Endothelial cell of umbilical vein (primary cell): ENCODE measurements around the gene TSEN34. TPM values are rescaled to one million over a fixed set of nuclear protein-coding genes. Genes with fewer than 3 reads are reported as not detected.

Experiments used
- BruUV-seq: library from RNA; stranded (reverse); fragments of 400-500 nt; replicated peaks from 2 replicates; lab custom pipeline; 2021; lab: Mats Ljungman, UMichigan
- CTCF ChIA-PET: fragments of 300-600, 350-600 bp; sonication (Branson Sonifier 250); formaldehyde crosslinking; loops from one replicate; lab custom pipeline; 2021; ENCODE audit warnings: antibody characterized with exemption, inconsistent platforms; lab: Charles Lee
- POLR2A ChIA-PET: fragments of 300-600, 350-600 bp; sonication (Branson Sonifier 250); formaldehyde crosslinking; loops from one replicate; lab custom pipeline; 2021; ENCODE audit warnings: antibody characterized with exemption, inconsistent platforms; lab: Charles Lee
- DNase-seq: peaks from one replicate; pipeline ENCODE4 v3.0.0-alpha.2; 2011; ENCODE audit warnings: low read depth, low spot score
- FAIRE-seq: peaks from 2 replicates; lab custom pipeline; 2011; peaks lifted over from hg19 to GRCh38; lab: Jason Lieb, UNC
- H2AFZ ChIP-seq: 2 replicates; pipeline ENCODE4 v1.6.0; 2012; ENCODE audit warnings: low read depth, low read length, control low read depth, inconsistent platforms
- H3K27ac ChIP-seq: 2 replicates; pipeline ENCODE4 v1.5.1; 2011; ENCODE audit warnings: low read depth, mild to moderate bottlenecking, control low read depth, low read length, moderate library complexity; ENCODE audit not compliant: insufficient read depth
- H3K27me3 ChIP-seq, 2 experiments: 2 replicates each; pipeline versions ENCODE4 v1.6.0 to v1.6.1; 2011; ENCODE audit warnings: low read length in 2 of 2, mixed read lengths in 1 of 2; ENCODE audit not compliant: control insufficient read depth in 2 of 2, insufficient read depth in 2 of 2
- H3K36me3 ChIP-seq, 2 experiments: 2 replicates in 1 of 2; 3 replicates in 1 of 2; pipeline ENCODE4 v1.5.1; 2011; ENCODE audit warnings: low read length in 2 of 2, mild to moderate bottlenecking in 1 of 2, moderate library complexity in 1 of 2; ENCODE audit not compliant: control insufficient read depth in 2 of 2, insufficient read depth in 2 of 2; ENCODE audit errors: extremely low read depth in 1 of 2
- H3K4me1 ChIP-seq: 3 replicates; pipeline ENCODE4 v1.5.1; 2011; ENCODE audit warnings: mild to moderate bottlenecking, low read length; ENCODE audit not compliant: control insufficient read depth, insufficient read depth; ENCODE audit errors: extremely low read depth
- H3K4me2 ChIP-seq: 2 replicates; pipeline ENCODE4 v1.6.1; 2011; ENCODE audit warnings: low read length, control low read depth, mixed read lengths; ENCODE audit not compliant: insufficient read depth
- H3K4me3 ChIP-seq, 3 experiments: fragments of 200-600 bp in 1 of 3; sonication (generic), shearing (Covaris generic) in 1 of 3; replicated peaks in 1 of 3; 2 replicates each; pipeline ENCODE4 v1.5.1; 2011 to 2016; ENCODE audit warnings: control low read depth in 3 of 3, low read length in 3 of 3, mild to moderate bottlenecking in 2 of 3, inconsistent platforms in 1 of 3, low read depth in 1 of 3, moderate library complexity in 1 of 3; ENCODE audit not compliant: insufficient read depth in 1 of 3
- H3K79me2 ChIP-seq: 2 replicates; pipeline ENCODE4 v1.6.0; 2012; ENCODE audit warnings: low read length, inconsistent platforms; ENCODE audit not compliant: control insufficient read depth, insufficient read depth
- H3K9ac ChIP-seq: replicated peaks from 2 replicates; pipeline ENCODE3; 2011; ENCODE audit warnings: low read length, control low read depth; ENCODE audit not compliant: insufficient read depth; ENCODE audit errors: extremely low read depth
- H3K9me1 ChIP-seq: replicated peaks from 3 replicates; pipeline ENCODE4 v1.6.0; 2011; ENCODE audit warnings: mild to moderate bottlenecking, low read length; ENCODE audit not compliant: control insufficient read depth, insufficient read depth; ENCODE audit errors: extremely low read depth
- H3K9me3 ChIP-seq: replicated peaks from 2 replicates; pipeline ENCODE4 v1.5.1; 2012; ENCODE audit warnings: low read length, inconsistent platforms; ENCODE audit not compliant: control insufficient read depth, insufficient read depth
- H4K20me1 ChIP-seq: replicated peaks from 2 replicates; pipeline ENCODE3; 2011; ENCODE audit warnings: mild to moderate bottlenecking, low read length; ENCODE audit not compliant: control insufficient read depth, insufficient read depth; ENCODE audit errors: extremely low read depth
- CTCF ChIP-seq, 2 donors: IDR thresholded peaks; 1 replicate in 1 of 2; 2 replicates in 1 of 2; pipeline ENCODE4 v1.5.1; 2011; ENCODE audit warnings: low read length in 2 of 2, mild to moderate bottlenecking in 2 of 2, moderate library complexity in 2 of 2, control low read depth in 1 of 2, inconsistent platforms in 1 of 2, low read depth in 1 of 2; ENCODE audit not compliant: insufficient read depth in 1 of 2; ENCODE audit errors: extremely low read depth in 1 of 2
- EZH2 ChIP-seq: IDR thresholded peaks from 2 replicates; pipeline ENCODE4 v1.6.1; 2012; ENCODE audit warnings: borderline replicate concordance, low read depth, mild to moderate bottlenecking, moderate library complexity, low read length, inconsistent platforms; ENCODE audit not compliant: severe bottlenecking
- FOS ChIP-seq: IDR thresholded peaks from 2 replicates; pipeline ENCODE4 v1.6.1; 2011; ENCODE audit warnings: mild to moderate bottlenecking, low read length, moderate library complexity, borderline replicate concordance; ENCODE audit not compliant: insufficient read depth
- GATA2 ChIP-seq: IDR thresholded peaks from 2 replicates; pipeline ENCODE4 v1.7.0; 2011; ENCODE audit warnings: low read depth, mild to moderate bottlenecking, moderate library complexity, mixed read lengths, low read length; ENCODE audit not compliant: insufficient read length, insufficient read depth
- JUN ChIP-seq: IDR thresholded peaks from 2 replicates; pipeline ENCODE4 v1.6.1; 2011; ENCODE audit warnings: borderline replicate concordance, low read depth; ENCODE audit not compliant: insufficient read length, insufficient read depth
- MAX ChIP-seq: IDR thresholded peaks from 2 replicates; pipeline ENCODE4 v1.6.1; 2011; ENCODE audit not compliant: insufficient read depth, insufficient read length
- MYC ChIP-seq: IDR thresholded peaks from one replicate; pipeline ENCODE4 v1.6.1; 2011; ENCODE audit warnings: mild to moderate bottlenecking, low read depth, low read length
- POLR2A ChIP-seq: IDR thresholded peaks from 2 replicates; pipeline ENCODE4 v1.6.1; 2012; ENCODE audit warnings: low read depth, mild to moderate bottlenecking, control low read depth, low read length
- POLR2AphosphoS5 ChIP-seq: IDR thresholded peaks from 2 replicates; pipeline ENCODE4 v1.6.1; 2012; ENCODE audit warnings: low read depth, mild to moderate bottlenecking, control low read depth, low read length, moderate library complexity; ENCODE audit not compliant: insufficient read depth
- dilution Hi-C: fragments of 300-500 bp; cut with MboI; formaldehyde crosslinking; loops from one replicate; pipeline ENCODE4 v1.15.0; 2019; ENCODE audit warnings: low sequenced_read_pairs; ENCODE audit not compliant: extremely low pct_ligation_motif_present
- intact Hi-C: fragments of 100-400 bp; cut with micrococcal nuclease; formaldehyde crosslinking; loops from one replicate; pipeline ENCODE4 v1.10.0; 2022
- polyA plus RNA-seq, 4 experiments: library from polyadenylated mRNA; depleted of rRNA in 3 of 4; stranded (reverse) in 3 of 4; unstranded in 1 of 4; fragments of >200 nt; gene quantifications; 2 replicates each; pipeline versions ENCODE4 v1.2.1 to v1.2.3, GENCODE V29; 2011 to 2012; ENCODE audit warnings: missing spikeins in 1 of 4
- total RNA-seq: library from RNA; stranded (reverse); gene quantifications from 2 replicates; pipeline ENCODE4 v1.2.3, GENCODE V29; 2021

Gene TSEN34
- total and polyA plus RNA-seq, 2 donors (not counting 3 experiments of a cell fraction or from before 2014, with no cell fraction given): 40.7 to 81.9 TPM

DNA sequence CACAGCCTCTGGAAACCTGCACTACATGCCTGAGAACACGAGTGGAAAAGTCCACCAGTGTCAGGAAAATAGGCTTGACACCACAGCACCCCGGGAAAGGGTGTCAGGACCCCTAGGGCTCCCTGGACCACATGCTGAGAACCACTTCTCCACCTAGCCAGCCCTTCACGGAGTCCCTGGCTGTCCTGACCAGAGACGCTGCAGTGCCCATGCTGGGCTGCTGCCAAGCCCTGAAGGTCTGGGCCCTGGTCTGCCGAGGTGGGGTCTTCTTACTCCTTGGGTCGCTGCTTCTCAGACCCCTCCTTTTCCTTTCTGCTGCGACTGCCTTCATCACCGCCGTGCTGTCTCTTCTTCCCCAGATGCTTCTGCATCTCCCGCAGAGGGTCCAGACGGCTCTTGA, 34.6 kb upstream of the TSEN34 start:
- BruUV-seq: no TSS peak
- FAIRE-seq (no peak), DNase-seq (no peak)
- Histone ChIP-seq H3K79me2 (peaks cover 4% of the 10 kb centered on the region), H3K4me3 (no peak overlapping the region), H3K4me1 (peaks cover 18% of the 10 kb centered on the region), H3K9me1 (no peaks in the 10 kb centered on the region), H3K27me3 (no peaks in the 10 kb centered on the region), H3K27ac (no peak overlapping the region), H3K9ac (no peak overlapping the region), H2AFZ (no peak overlapping the region), H4K20me1 (no peaks in the 10 kb centered on the region), H3K36me3 (peaks cover 11 to 50% of the 10 kb centered on the region in 2 experiments), H3K9me3 (no peaks in the 10 kb centered on the region), H3K4me2 (no peak overlapping the region)
- TF ChIP-seq JUN (no peak), MYC (no peak), MAX (no peak), POLR2AphosphoS5 (no peak), POLR2A (no peak), FOS (no peak), EZH2 (no peak), CTCF (IDR thresholded peaks at IDR 0.05; ENCODE audit: extremely low read depth in 1 of 2, insufficient read depth in 1 of 2, low read depth in 1 of 2, low read length in 2 of 2) (no peak), GATA2 (no peak)
- dilution Hi-C loops: no loop called here
- POLR2A ChIA-PET: no interaction called here
- CTCF ChIA-PET: no interaction called here
- intact Hi-C loops: no loop called here
